Tibial artery (tissue), 4 donors: Measurements from ENCODE around the gene FSTL5.

ENCODE experiments used
- DNase-seq, 2 donors: peaks; one replicate each; pipeline ENCODE4 v3.0.0-alpha.2; 2019
- H3K27ac ChIP-seq, 2 donors: fragments of 200-600 bp; sonication (generic) in 1 of 2; 1 replicate in 1 of 2; 2 replicates in 1 of 2; pipeline ENCODE4 v1.5.1; 2018 to 2019; ENCODE audit warnings: mild to moderate bottlenecking in 1 of 2
- H3K27me3 ChIP-seq, 2 donors: fragments of 200-600 bp; sonication (generic) in 1 of 2; one replicate each; pipeline versions ENCODE4 v1.5.1 to v1.6.0; 2016 to 2019
- H3K36me3 ChIP-seq, 3 donors: fragments of 200-600 bp; sonication (generic) in 2 of 3; one replicate each; pipeline ENCODE4 v1.5.1; 2016 to 2019; ENCODE audit warnings: mild to moderate bottlenecking in 2 of 3
- H3K4me1 ChIP-seq, 4 donors: fragments of 200-600 bp; sonication (generic) in 2 of 4; 1 replicate in 3 of 4; 2 replicates in 1 of 4; pipeline ENCODE4 v1.5.1; 2016 to 2019
- H3K4me3 ChIP-seq, 2 donors: fragments of 200-600 bp; sonication (generic) in 1 of 2; 1 replicate in 1 of 2; 2 replicates in 1 of 2; pipeline ENCODE4 v1.5.1; 2018 to 2019; ENCODE audit warnings: mild to moderate bottlenecking in 2 of 2
- H3K9me3 ChIP-seq, 3 donors: fragments of 200-600 bp; sonication (generic) in 1 of 3; one replicate each; pipeline ENCODE4 v1.5.1; 2016 to 2019
- intact Hi-C: fragments of 100-400 bp; cut with DNase I; formaldehyde crosslinking; loops from one replicate; pipeline ENCODE4 v1.15.0; 2023; ENCODE audit warnings: low total_unique reads
- TF ChIP-seq, protein P1 (sequence below), 2 experiments: fragments of 200-600 bp in 1 of 2; fragments of 450-650 bp in 1 of 2; IDR thresholded peaks; one replicate each; pipeline ENCODE4 v1.5.1; 2017 to 2019; ENCODE audit warnings: antibody characterized with exemption in 2 of 2, mild to moderate bottlenecking in 1 of 2, moderate library complexity in 1 of 2

Gene FSTL5

DNA sequence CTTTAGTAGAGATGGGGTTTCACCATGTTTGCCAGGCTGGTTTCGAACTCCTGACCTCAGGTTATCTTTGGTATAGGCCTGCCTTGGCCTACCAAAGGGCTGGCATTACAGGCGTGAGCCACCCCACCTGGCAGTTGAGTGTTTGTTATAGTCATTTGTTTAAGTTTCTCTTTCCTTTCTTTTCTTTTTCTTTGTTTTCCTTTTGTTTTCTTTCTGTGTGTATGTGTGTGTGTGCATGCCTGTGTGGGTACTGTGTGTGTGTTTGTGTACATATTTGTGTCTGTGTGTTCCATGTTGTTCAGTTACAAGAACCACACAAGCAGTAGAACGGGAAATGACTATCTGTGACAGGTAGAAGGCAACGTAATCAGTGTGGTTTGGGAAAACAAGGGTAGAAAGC lies 624.9 kb downstream of the FSTL5 start:
- intact Hi-C loops = no loop called here
- Histone ChIP-seq H3K4me1 (no peaks in the 10 kb centered on the region), H3K27ac (no peak overlapping the region), H3K4me3 (no peak overlapping the region), H3K27me3 (no peaks in the 10 kb centered on the region), H3K36me3 (no peaks in the 10 kb centered on the region), H3K9me3 (no peaks in the 10 kb centered on the region)
- no peak for DNase-seq
- TF ChIP-seq, protein P1, sequence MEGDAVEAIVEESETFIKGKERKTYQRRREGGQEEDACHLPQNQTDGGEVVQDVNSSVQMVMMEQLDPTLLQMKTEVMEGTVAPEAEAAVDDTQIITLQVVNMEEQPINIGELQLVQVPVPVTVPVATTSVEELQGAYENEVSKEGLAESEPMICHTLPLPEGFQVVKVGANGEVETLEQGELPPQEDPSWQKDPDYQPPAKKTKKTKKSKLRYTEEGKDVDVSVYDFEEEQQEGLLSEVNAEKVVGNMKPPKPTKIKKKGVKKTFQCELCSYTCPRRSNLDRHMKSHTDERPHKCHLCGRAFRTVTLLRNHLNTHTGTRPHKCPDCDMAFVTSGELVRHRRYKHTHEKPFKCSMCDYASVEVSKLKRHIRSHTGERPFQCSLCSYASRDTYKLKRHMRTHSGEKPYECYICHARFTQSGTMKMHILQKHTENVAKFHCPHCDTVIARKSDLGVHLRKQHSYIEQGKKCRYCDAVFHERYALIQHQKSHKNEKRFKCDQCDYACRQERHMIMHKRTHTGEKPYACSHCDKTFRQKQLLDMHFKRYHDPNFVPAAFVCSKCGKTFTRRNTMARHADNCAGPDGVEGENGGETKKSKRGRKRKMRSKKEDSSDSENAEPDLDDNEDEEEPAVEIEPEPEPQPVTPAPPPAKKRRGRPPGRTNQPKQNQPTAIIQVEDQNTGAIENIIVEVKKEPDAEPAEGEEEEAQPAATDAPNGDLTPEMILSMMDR (IDR thresholded peaks at IDR 0.05) = no peak

DNA sequence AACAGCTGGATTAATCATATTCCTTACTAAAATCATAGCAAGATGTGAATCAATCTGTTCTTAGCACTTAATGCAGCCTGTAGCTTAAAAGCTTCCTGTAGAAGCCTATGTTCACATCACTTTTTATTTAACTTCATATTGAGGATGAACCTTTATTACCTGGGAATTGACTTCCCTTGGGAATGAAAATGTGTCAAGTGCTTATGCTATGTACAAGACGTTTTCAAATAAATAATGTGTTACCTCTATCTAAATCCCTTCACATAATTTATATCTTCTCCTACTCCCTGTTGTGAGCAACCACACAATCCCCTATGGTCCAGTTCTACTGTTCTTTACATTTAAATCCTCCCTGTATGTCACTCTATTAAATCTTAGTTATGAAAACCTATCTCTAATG lies 633.1 kb downstream of the FSTL5 start:
- Histone ChIP-seq H3K9me3 (no peaks in the 10 kb centered on the region), H3K36me3 (no peaks in the 10 kb centered on the region), H3K4me1 (no peaks in the 10 kb centered on the region), H3K4me3 (no peak overlapping the region), H3K27me3 (no peaks in the 10 kb centered on the region), H3K27ac (no peak overlapping the region)
- DNase-seq = no peak
- TF ChIP-seq, protein P1 (IDR thresholded peaks at IDR 0.05) = no peak
- intact Hi-C loops = no loop called here

GRCh38 chr4:161525121-161525520 lies 638.7 kb downstream of the FSTL5 start:
- H3K27ac ChIP-seq = no peak overlapping the region
- TF ChIP-seq, protein P1 (IDR thresholded peaks at IDR 0.05) = no peak
- DNase-seq = no peak
- H3K4me3 ChIP-seq = no peak overlapping the region
- H3K9me3 ChIP-seq = no peaks in the 10 kb centered on the region
- H3K36me3 ChIP-seq = no peaks in the 10 kb centered on the region
- no peaks in the 10 kb centered on the region for H3K27me3 ChIP-seq
- no peaks in the 10 kb centered on the region for H3K4me1 ChIP-seq
- intact Hi-C loops = no loop called here

GRCh38 chr4:161522031-161522430 lies 641.8 kb downstream of the FSTL5 start:
- H3K4me3 ChIP-seq = no peak overlapping the region

DNA sequence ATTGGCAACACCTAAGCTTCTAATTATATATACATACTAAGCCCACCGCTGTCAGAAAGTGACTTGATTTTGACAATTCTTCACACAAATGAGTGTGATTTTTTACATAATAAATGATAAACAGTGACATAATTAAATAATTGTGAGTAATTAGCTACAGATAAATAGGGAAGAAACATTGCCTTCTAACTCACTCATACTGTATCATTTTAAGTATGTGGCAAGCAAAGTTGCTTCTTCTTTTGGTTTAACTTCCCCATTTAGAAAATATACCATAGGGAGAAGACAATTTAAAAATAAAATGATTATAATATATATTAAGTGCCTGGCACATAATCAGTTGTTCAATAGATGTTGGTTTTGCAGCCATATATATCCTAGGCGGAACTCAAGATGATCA lies 644.2 kb downstream of the FSTL5 start:
- no peaks in the 10 kb centered on the region for H3K9me3 ChIP-seq
- TF ChIP-seq, protein P1 (IDR thresholded peaks at IDR 0.05) = no peak
- intact Hi-C loops = loop anchor here (10.0 kb wide), 1 partner anchor 1175 kb away; no protein-coding TSS in a partner anchor
- no peaks in the 10 kb centered on the region for H3K4me1 ChIP-seq
- no peaks in the 10 kb centered on the region for H3K36me3 ChIP-seq
- no peaks in the 10 kb centered on the region for H3K27me3 ChIP-seq
- H3K4me3 ChIP-seq = no peak overlapping the region
- no peak for DNase-seq
- no peak overlapping the region for H3K27ac ChIP-seq

More at GRCh38 chr4:161522031-161522430, 641.8 kb downstream of the FSTL5 start:
- Histone ChIP-seq H3K36me3 (no peaks in the 10 kb centered on the region), H3K27ac (no peak overlapping the region), H3K9me3 (no peaks in the 10 kb centered on the region), H3K4me1 (no peaks in the 10 kb centered on the region), H3K27me3 (no peaks in the 10 kb centered on the region)
- TF ChIP-seq, protein P1 (IDR thresholded peaks at IDR 0.05) = no peak
- no peak for DNase-seq
- intact Hi-C loops = no loop called here

DNA sequence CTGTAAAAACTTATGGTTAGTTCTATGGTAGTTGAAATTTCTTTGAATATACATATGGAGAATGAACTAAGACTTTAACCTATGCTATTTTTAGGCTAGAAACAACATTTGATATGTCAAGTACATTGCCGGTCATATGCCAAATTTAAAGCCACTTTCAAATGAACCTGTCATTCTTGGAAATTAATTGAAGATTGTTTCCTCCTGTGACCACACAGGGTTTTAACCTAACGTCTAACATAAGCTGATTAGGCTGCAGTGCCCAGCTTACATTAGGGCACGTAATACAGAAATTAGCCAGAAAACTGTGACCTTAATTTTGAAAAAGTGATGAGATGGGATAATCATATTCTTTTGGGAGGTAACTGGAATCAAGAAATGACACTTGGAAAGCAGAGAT lies 645.9 kb downstream of the FSTL5 start:
- Histone ChIP-seq H3K27ac (no peak overlapping the region), H3K27me3 (no peaks in the 10 kb centered on the region)
- intact Hi-C loops = loop anchor here (10.0 kb wide), 1 partner anchor 1173 kb away; no protein-coding TSS in a partner anchor

More for the DNA sequence above, 645.9 kb downstream of the FSTL5 start:
- TF ChIP-seq, protein P1 (IDR thresholded peaks at IDR 0.05) = no peak
- H3K4me3 ChIP-seq = no peak overlapping the region
- DNase-seq = no peak
- no peaks in the 10 kb centered on the region for H3K9me3 ChIP-seq
- H3K36me3 ChIP-seq = no peaks in the 10 kb centered on the region
- no peaks in the 10 kb centered on the region for H3K4me1 ChIP-seq
